T-helper 22 cell (primary cell): ENCODE measurements around the gene MED15.

Source experiments
- DNase-seq: peaks from one replicate; pipeline ENCODE4 v3.0.0-alpha.2; 2020; ENCODE audit warnings: low read depth

The MED15 gene

GRCh38 chr22:20510811-20511577, 3.6 kb downstream of the MED15 start:
- no peak for DNase-seq

DNA sequence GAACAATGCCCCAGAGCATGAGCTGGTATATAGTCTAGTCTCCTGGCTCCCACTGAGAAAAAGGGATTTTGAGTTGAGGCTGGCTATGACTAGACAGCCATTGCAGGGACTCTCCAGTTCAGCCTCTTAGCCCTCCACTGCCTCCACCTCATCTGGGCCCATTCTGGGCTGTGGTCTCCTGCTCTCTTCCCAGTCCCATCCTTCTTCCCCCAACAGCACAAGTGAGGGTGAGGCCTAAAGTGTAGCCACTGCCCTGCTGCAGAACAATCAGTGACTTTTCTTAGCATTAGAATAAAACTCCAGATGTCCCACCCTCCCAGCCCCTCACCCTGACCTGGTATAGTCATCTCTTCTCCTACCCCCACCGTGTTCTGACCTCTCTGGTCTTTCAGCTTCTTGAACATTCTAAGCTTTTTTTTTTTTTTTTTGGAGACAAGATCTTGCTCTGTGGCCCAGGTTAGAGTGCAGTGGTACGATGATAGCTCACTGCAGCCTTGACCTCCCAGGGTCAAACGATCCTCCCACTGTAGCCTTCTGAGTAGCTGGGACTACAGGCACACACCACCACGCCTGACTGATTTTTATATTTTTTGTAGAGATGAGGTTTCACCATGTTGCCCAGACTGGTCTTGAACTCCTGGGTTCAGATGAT, 4.3 kb downstream of the MED15 start:
- DNase-seq, result no peak

- DNase-seq, result no peak
These were observed 7.4 kb downstream of the MED15 start for GRCh38 chr22:20514658-20515406.

- DNase-seq, result no peak
These were observed 9.0 kb downstream of the MED15 start for GRCh38 chr22:20516399-20516798.

DNA sequence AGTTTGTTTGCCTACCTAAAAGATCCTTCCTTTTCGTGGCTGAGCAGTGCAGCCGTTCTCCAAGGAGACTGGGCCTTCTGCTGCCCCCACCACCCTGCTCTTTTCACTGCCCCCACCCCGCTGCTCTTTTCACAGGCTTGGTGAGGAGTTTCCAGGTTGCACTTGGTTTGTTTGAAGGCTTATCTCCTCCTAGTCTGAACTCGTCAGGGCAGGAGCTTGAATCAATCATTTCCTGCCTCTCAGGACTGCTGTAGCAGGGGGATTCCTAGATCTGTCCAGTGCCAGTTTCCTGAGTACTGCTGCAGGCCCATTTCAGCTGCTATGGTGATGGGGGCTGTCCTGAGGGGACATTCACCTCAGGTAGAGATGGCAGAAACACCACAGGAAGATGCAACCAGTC, 10.0 kb downstream of the MED15 start:
- no peak for DNase-seq

- no peak for DNase-seq
These were observed 10.6 kb downstream of the MED15 start for GRCh38 chr22:20517841-20518592.

DNA sequence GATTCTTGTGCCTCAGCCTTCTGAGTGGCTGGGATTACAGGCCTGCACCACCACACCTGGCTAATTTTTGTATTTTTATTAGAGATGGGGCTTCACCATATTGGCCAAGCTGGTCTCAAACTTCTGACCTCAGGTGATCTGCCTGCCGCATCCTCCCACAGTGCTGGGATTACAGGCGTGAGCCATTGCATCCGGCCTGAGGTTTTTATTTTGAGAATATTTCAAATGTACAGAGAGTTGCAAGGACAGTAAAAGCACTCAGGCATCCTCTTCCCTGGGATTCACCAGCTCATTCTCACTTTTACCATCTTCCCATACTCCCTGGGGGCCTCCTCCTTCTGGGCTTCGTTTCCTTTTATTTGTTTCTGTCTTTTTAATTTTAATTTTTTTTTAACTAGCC, 12.1 kb downstream of the MED15 start:
- DNase-seq, result no peak

- no peak for DNase-seq
These were observed 12.7 kb downstream of the MED15 start for GRCh38 chr22:20520093-20520511.

DNA sequence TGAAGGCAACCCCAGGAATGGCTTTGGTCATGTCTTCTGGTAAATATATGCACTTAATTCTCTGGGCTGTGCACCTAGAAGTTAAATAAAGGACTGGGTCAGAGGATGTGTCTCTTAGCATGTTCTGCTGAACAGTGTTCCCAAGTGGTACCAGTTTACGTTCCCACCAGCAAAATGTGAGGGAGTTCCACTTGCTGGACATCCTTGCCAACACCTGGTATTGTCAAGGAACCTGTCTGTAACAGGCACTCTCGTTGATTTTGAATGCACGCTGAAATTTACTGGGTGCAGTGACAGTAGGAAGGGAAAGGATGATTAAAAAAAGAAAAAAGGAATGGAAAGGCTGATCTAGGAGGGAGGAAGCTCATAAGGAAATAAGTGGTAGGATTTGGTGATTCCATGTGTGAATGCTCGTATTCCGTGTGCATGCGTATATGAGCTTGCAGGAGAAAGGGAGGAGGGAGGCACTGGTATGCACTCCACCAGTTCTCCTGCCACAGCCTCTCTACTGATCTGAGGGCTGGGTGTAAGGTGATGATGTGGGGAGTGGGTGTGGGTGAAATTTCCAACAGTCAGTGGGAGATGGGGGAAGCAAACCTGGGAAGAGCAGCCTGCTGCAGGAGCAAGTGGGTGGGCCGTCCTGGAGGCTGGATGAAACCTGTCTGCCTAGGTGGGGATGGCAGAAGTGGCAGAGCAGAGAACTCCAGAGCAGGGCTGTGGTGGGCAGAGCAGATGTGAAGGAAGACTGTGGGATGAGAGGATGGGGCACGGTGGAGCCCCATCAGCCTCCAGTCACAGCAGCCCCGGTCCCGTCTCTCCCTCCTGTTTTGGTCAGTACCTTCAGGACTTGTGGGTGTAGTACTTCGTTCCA, 15.0 kb downstream of the MED15 start:
- no peak for DNase-seq

DNA sequence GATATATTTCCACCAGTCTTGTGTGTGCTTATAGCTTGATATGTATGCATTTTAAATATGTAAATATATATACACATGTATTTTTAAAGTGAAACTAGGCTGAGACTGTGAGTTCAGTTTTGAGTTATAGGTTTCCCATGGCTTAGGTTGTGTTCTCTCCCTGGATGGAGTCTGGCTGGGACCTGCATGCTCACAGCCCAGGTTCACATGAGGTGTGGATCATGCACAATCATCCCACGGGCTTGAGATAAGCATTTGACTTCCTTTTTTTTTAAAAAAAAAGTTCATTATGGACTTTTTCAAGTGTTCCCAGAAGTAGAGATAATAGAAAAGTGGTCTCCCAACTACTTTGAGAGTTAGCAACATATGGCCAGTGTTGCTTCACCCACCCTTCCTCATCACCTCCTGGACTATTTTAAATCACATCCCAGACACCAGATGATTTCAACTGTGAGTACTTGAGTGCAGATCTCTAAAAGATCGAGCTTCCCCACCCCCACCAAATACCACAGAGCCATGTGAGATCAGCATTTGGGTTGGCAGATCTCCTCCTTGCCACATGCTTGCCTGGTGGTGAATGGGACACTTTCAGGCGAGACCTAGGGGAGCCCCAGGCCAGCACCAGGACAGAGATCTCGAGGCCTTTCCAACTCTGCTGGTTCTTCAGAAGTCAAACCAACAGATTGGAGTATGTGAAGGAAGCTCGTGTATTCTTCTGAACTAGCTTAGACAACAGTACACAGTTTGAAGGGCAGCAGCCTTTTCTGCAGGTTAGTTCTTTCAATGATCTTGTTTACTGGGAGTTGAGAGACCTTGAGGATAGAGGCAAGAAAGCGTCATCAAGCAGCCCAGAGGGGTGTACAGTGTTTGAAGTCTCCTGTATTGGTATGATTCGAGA, 15.9 kb downstream of the MED15 start:
- peak; percentile 16 for DNase-seq

- DNase-seq, result peak; percentile 41
These were observed 16.6 kb downstream of the MED15 start for GRCh38 chr22:20524004-20524481.

DNA sequence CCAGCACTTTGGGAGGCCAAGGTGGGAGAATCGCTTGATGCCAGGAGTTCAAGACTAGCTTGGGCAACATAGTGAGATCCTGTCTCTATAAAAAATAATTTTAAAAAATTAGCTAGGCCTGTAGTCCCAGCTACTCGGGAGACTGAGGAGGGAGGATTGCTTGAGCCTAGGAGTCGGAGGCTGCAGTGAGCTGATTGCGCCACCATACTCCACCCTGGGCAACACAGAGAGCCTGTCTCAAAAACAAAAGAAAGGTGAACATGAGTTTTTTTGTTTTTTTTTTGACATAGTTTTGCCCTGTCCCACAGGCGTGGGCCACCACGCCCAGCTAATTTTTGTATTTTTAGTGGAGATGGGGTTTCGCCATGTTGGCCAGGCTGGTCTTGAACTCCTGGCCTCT, 17.6 kb downstream of the MED15 start:
- no peak for DNase-seq

DNA sequence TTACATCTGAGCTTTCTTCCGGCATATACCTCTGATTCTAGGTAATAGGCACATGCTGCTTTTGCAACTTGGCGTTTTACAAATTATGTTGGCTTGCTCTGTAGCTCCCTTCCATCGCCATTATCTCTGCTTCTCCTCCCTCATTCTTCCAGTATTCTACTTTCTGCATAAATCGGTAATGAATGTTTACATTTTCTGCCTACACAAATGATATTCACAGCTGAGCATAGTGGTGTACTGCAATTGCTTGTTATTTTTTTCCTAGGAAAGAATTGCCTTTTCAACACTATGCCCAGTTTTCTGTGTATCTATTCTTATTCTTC, 18.9 kb downstream of the MED15 start:
- DNase-seq, result no peak

DNA sequence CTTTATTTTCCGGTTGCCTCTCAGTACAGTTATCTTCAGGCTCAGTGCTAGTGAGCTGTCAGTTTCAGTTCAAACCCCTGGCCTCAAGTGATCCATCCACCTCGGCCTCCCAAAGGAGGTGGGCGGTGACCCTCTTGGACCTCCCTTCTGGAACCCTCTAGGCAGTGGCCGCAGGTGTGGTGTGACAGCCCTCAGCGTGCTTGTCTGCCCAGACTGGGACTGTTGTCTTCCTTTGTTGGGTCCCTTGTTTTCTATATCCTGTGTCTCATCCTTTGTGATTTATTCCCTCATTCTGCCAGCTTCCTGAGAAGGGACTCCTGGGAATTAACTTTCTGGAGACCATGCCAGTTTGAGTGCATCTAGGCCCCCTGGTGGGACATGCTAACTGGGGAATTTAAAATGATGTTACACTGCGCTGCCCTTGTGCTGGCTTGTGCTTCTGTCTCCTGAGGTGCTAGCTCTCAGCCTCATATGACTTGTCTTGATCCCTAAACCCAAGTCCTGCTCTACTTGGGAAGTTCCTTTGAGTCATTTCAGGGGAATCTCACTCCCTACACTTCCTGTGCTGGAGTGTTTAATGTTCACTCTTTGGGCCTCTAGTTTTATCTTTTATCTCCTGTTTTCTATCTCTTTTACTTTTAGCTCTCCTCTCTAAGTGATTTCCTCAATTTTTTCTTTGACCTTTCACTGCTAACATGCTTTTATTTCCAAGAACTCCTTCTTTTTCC, 19.4 kb downstream of the MED15 start:
- DNase-seq, result no peak

- DNase-seq, result no peak
These were observed 21.1 kb downstream of the MED15 start for GRCh38 chr22:20528405-20528978.

DNA sequence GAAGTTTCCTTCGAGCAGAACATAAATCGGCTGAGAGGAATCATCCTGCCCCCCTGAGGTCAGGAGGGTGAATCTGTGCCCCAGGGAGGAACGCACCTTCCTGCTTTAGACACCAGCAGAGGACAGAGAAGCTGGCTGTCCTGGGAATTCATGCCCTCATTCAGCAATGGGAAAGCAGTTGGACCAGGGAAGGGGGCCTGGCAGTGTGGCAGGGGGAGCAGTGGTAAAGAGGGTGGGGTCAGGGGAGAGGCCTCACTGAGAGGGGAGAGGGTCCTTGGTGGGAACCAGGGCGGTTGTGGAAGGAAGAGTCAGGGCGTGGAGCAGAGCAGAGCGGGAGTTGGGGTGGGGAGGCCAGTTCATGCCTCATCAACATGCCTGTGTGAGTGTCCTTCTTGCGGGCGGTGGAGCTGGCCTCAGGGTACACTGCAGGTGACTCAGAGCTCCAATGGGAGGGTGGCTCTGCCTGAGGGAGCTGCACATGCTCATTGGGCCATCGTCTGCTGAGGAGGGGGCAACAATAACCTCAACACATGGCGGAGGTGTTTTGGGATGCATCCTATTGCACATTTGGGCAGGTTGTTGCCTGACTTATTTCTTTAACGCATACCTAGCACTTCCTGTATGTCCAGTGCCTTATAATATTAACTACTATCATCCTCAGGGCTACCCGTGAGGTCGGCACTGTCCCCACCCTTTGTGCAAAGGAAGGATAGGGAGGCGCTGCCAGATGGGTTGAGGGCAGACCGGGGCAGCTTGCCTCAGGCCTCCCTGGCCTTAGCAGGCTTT, 23.2 kb downstream of the MED15 start:
- DNase-seq, result no peak

- DNase-seq, result no peak
These were observed 23.7 kb downstream of the MED15 start for GRCh38 chr22:20531154-20531403.

DNA sequence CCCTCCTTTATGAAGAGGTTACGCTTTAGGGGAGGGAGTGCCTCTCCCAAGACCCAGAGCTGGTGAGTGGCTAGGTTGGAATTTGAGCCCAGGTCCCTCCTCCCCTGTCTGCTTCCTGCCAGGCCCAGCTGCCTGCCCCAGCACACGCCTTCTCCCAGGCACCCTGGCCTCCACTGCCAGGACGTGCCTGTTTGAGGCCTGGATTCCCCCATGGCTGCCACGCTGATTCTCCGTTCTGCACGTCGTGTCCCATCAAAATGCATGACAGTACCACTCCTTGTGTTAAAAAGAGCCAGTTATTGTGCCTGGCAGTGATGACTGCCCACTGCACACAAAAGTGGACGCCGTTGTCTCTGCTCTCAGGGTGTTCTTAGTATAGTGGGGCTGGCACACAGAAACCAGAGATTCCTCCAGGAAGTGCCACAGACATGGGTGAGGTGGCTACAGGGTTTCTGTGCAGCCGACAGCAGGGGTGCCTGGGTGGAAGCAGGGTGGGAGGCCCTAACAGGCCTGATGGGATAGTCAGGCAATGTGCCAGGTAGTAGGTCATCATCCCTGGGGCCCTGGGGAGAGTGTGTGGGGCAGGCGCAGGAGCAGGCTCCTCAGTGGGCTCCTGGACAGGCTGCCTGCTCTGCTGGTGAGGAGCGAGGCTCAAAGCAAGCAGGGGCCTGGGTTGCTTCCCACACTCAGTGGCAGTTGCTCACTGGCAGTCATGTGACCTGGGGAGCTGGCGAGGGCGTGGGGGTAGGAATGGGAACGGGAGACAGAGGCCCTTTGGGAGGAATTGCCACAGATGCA, 24.2 kb downstream of the MED15 start:
- DNase-seq, result no peak
